Measurements from ENCODE around the gene SFR1.

DNA sequence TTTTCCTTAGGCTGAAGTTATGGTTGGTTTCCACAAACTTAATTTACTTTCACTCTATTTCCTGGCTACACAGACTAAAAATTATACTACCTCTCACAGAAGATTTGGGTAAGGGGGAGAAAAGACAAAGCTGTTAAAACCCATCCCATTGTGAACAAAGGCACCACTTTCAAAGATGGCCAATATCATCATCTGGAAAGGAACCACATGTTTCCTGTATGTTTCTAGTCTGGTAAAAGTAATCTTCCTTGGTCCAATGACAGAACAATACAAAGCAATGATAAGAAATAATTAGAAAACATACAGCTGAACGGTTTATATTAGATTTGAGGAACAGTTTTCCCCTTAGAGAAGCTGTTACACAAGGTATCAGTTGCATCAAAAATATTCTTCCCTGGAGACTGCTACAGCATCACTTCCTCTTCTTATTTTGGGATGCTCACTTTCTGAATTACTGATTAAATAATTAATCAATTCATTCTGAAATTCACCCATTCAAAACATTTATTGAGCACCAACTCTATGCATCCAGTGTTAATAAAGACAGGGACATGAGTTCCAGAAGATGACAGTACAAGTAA lies 8.5 kb upstream of the SFR1 start:
- TF ChIP-seq, protein P1, sequence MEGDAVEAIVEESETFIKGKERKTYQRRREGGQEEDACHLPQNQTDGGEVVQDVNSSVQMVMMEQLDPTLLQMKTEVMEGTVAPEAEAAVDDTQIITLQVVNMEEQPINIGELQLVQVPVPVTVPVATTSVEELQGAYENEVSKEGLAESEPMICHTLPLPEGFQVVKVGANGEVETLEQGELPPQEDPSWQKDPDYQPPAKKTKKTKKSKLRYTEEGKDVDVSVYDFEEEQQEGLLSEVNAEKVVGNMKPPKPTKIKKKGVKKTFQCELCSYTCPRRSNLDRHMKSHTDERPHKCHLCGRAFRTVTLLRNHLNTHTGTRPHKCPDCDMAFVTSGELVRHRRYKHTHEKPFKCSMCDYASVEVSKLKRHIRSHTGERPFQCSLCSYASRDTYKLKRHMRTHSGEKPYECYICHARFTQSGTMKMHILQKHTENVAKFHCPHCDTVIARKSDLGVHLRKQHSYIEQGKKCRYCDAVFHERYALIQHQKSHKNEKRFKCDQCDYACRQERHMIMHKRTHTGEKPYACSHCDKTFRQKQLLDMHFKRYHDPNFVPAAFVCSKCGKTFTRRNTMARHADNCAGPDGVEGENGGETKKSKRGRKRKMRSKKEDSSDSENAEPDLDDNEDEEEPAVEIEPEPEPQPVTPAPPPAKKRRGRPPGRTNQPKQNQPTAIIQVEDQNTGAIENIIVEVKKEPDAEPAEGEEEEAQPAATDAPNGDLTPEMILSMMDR (IDR thresholded peaks at IDR 0.05; ENCODE audit: low read length) = no peak
- TF ChIP-seq EZH2 (optimal IDR thresholded peaks at IDR 0.05; ENCODE audit: low read depth, low read length) = no peak

Data from MM.1S (cell line).